ENCODE measurements around the gene PAOX. TPM values are rescaled to one million over a fixed set of nuclear protein-coding genes. Genes with fewer than 3 reads are reported as not detected.

PAOX gene
- total and polyA plus RNA-seq, 9 of the 15 experiments (the other 6 are each of a cell fraction or from before 2014, with no cell fraction given) = 0.80 to 6.4 (median 2.6) TPM

DNA sequence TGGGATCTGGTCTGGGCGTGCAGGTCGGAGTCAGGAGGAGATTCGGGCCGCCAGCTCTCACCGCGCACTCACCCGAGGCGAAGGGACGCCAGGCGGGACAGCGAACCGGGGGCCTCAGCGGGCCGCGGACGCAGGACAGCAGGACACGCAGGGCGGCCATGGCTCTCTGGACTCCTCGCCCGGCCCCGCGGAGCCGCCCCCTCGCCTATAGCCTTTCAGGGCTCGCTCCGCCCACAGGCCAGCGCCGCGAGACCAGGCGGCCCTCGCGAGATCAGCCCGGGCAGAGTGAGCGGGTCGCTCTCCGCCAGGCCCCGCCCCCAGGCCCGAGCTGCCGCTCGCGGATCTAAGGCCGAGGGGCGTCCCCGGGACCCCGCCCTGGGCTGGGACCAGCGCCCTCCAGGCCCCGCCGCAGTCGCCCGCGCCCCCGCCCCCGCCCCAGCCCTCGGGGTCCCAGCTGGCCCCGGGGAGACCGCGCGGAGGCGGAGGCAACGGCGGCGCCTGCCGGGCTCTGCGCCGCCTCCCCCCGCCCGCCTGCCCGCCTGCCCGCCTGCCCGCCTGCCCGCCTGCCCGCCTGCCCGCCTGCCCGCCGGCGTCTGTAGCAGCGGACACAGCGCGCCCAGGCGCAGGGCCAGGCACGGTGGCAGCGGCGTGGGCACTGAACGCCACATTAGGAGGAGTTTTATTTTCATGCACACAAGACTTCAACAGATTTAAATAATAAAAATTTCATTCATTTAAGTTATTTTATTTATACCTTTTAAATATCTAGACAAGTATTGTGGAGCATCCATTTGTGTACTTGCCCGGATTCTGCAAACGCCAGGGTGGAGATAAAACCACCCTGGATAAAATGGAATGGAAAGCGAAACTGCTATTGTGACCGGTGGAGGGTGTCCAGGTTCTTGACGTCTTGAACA, 5.6 kb upstream of the PAOX start, which contains the start of gene ECHS1 (continued):
- TF ChIP-seq, protein P1, sequence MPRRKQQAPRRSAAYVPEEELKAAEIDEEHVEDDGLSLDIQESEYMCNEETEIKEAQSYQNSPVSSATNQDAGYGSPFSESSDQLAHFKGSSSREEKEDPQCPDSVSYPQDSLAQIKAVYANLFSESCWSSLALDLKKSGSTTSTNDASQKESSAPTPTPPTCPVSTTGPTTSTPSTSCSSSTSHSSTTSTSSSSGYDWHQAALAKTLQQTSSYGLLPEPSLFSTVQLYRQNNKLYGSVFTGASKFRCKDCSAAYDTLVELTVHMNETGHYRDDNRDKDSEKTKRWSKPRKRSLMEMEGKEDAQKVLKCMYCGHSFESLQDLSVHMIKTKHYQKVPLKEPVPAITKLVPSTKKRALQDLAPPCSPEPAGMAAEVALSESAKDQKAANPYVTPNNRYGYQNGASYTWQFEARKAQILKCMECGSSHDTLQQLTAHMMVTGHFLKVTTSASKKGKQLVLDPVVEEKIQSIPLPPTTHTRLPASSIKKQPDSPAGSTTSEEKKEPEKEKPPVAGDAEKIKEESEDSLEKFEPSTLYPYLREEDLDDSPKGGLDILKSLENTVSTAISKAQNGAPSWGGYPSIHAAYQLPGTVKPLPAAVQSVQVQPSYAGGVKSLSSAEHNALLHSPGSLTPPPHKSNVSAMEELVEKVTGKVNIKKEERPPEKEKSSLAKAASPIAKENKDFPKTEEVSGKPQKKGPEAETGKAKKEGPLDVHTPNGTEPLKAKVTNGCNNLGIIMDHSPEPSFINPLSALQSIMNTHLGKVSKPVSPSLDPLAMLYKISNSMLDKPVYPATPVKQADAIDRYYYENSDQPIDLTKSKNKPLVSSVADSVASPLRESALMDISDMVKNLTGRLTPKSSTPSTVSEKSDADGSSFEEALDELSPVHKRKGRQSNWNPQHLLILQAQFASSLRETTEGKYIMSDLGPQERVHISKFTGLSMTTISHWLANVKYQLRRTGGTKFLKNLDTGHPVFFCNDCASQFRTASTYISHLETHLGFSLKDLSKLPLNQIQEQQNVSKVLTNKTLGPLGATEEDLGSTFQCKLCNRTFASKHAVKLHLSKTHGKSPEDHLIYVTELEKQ (CRISPR knock-in tag; IDR thresholded peaks at IDR 0.05) = no peak
- TF ChIP-seq CREM (IDR thresholded peaks at IDR 0.05; ENCODE audit: low read depth) (0 out of 2 replicates have a peak, but pooled peaks have one; percentile 4), PCBP2 (IDR thresholded peaks at IDR 0.05; ENCODE audit: low read depth, low read length, poor library complexity, severe bottlenecking) (no peak), MEF2D (tag; conservative IDR thresholded peaks at IDR 0.05; ENCODE audit: low read depth) (no peak), XRCC4 (IDR thresholded peaks at IDR 0.05; ENCODE audit: extremely low read depth, insufficient read depth, insufficient read length) (no peak), ZNF431 (CRISPR knock-in tag; IDR thresholded peaks at IDR 0.05) (no peak), SRF (CRISPR knock-in tag; IDR thresholded peaks at IDR 0.05) (peak in 1 of 2 experiments; percentile 44; a peak in 1 of 4 replicates), MYBL2 (IDR thresholded peaks at IDR 0.05; ENCODE audit: low read depth) (no peak), MYBL2 (CRISPR knock-in tag; IDR thresholded peaks at IDR 0.05; ENCODE audit: borderline replicate concordance) (no peak), NBN (IDR thresholded peaks at IDR 0.05; ENCODE audit: low read depth) (no peak), FOXK2 (conservative IDR thresholded peaks at IDR 0.05 in 1 of 2, IDR thresholded peaks at IDR 0.05 in 1 of 2; ENCODE audit: low read depth in 2 of 2) (no peak)
- TF ChIP-seq, protein P2, sequence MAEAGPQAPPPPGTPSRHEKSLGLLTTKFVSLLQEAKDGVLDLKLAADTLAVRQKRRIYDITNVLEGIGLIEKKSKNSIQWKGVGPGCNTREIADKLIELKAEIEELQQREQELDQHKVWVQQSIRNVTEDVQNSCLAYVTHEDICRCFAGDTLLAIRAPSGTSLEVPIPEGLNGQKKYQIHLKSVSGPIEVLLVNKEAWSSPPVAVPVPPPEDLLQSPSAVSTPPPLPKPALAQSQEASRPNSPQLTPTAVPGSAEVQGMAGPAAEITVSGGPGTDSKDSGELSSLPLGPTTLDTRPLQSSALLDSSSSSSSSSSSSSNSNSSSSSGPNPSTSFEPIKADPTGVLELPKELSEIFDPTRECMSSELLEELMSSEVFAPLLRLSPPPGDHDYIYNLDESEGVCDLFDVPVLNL (CRISPR knock-in tag; IDR thresholded peaks at IDR 0.05; ENCODE audit: low read depth) = no peak
- TF ChIP-seq, protein P3, sequence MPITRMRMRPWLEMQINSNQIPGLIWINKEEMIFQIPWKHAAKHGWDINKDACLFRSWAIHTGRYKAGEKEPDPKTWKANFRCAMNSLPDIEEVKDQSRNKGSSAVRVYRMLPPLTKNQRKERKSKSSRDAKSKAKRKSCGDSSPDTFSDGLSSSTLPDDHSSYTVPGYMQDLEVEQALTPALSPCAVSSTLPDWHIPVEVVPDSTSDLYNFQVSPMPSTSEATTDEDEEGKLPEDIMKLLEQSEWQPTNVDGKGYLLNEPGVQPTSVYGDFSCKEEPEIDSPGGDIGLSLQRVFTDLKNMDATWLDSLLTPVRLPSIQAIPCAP (CRISPR knock-in tag; IDR thresholded peaks at IDR 0.05; ENCODE audit: borderline replicate concordance) = no peak

Measured in K562 (cell line).